Measurements from ENCODE around the gene MPHOSPH8.

Gene MPHOSPH8

DNA sequence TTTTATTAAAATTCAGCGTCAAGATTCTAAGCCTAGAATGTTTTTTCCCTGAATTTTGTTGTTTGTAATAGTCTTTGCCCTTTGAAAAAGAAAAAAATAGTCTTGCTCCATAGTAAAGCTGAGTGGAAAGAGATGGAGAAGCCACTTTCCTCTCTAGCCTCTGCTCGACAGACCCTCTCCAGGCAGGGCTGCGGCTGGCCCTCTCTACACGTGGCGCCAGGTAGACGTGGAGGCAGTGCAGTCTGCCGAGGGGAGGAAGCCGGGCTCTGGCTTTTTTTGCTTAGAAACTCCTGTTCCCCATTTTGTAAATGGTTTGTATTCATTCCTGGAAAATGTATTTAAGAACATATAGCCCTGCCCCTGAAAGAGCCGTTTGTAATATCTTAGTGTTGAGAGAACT, 35.3 kb downstream of the MPHOSPH8 start:
- TF ChIP-seq CTCF (conservative IDR thresholded peaks at IDR 0.05) (no peak), ZFX (IDR thresholded peaks at IDR 0.05) (no peak)

DNA sequence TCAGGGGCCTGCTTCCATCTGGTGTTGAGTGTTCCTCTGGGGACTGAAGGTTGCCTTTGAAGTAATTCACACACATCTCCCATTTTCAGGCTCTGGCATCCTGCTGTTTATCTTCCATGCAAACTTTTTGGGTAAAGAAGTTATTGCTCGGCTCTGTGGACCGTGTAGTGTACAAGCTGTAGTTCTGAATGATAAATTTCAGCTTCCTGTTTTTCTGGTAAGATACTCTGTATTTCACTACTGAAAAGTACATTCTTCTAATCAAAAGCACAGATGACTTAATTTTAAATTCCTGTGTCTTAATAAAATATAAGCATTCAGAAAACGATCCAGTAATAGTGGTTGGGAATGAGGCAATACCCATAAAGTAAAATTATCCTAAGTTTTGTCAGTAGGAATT, 36.7 kb downstream of the MPHOSPH8 start:
- no peak overlapping the region for H3K27ac ChIP-seq
- TF ChIP-seq ZFX (IDR thresholded peaks at IDR 0.05) (no peak), CTCF (conservative IDR thresholded peaks at IDR 0.05) (no peak)

More for the DNA sequence above, 35.3 kb downstream of the MPHOSPH8 start:
- H3K27ac ChIP-seq, result no peak overlapping the region

DNA sequence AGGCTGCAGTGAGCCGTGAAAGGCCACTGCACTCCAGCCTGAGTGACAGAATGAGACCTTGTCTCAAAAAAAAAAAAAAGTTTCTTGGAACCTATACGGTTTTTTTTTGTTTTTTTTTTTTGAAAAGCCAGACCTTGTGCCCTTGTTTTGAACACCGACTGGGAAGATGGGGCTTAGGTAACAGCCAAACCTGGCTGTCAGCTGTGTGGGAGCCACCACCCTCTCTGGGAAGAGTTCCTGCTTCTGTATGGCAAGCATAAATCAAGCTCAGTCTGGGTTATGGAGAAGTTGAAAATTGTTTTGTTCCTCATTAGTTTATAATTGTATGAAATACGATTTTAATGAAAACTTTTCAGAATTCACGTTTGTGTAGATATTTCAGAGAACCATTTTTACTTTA, 39.5 kb downstream of the MPHOSPH8 start:
- TF ChIP-seq ZFX (IDR thresholded peaks at IDR 0.05) (no peak), CTCF (conservative IDR thresholded peaks at IDR 0.05) (no peak)
- H3K27ac ChIP-seq, result no peak overlapping the region

DNA sequence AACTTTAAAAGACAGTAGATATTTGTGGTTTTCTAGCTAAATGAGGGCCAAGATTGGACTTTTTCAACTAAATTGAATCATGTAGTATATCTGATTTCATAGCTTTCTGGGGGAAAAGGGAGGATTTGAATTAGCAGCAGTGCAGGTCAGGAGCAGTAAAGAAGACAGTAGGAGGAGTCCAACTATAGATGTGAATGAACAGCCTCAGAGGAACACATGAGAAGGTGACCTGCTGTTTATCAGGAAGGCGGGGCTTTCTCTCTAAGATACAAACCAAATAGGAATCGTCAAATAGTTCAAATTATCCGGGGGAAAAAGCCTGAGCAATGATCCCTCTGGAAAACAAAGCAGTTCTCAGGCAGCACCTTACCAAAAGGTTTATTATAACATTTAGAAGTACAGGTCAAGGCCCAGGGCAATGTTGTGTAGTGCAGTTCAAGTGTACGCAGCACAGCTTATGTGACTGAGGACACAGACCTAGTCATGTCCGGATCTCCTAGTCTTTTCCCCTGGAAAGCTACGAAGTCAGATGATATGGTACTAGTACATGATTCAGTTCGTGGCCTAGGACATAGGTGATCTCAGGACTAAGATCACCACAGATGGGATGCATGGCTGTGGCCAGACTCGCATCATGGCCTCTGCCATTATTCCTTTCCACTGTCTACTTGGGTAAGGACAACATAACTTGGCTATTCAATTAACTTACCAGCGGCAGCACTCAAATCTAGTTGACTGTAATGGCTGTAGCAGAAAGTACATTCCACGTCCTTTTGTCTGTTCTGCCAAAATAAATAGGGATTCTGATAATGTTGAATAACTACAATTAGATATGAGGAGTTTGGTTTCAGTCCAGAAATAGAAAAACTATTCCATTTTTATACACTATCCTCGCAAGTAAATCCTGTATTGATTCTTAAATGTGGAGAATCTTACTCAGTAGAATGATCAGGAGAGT, 40.3 kb downstream of the MPHOSPH8 start:
- no peak overlapping the region for H3K27ac ChIP-seq
- no peak for TF ChIP-seq ZFX (IDR thresholded peaks at IDR 0.05)
- TF ChIP-seq CTCF (conservative IDR thresholded peaks at IDR 0.05), result no peak

DNA sequence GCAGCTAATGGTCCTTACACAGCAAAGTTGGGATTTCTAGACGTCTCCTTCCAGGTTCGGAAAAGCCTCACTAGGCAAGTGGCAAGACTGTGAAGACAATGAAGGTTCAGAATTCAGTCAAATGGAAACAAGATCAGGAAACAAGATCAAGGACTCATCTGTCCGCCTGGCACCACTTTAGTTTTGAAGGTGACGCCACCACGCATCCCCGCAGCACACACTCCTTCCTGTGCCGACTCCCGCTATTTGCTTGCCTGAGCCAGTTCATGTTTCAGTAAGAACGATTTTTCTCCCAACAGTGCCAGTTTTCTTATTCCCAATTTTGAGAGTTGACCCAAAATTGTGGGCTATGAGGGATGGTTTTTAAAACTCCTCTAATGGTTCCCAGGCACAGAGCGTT, 41.4 kb downstream of the MPHOSPH8 start:
- H3K27ac ChIP-seq, result no peak overlapping the region
- TF ChIP-seq ZFX (IDR thresholded peaks at IDR 0.05) (no peak), CTCF (conservative IDR thresholded peaks at IDR 0.05) (no peak)

DNA sequence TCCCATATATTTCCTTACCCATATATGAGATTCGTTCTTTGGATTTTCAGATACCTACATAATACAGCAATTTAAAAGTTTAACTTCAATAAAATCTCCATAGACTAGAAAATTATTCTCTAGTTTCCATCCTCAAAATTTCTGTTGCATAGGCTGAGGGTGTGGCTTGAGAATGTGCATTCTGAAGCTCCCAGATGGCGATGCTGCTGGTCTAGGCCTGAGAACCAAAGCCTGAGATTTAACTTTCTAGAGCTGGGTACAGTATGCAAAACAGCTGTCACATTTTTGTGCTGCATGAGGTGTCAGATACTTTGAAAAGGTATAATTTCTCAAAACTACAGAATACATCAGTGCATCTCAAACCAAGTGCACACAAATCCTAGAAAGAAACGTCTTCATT, 42.7 kb downstream of the MPHOSPH8 start:
- TF ChIP-seq CTCF (conservative IDR thresholded peaks at IDR 0.05), result no peak
- no peak for TF ChIP-seq ZFX (IDR thresholded peaks at IDR 0.05)
- H3K27ac ChIP-seq, result no peak overlapping the region

DNA sequence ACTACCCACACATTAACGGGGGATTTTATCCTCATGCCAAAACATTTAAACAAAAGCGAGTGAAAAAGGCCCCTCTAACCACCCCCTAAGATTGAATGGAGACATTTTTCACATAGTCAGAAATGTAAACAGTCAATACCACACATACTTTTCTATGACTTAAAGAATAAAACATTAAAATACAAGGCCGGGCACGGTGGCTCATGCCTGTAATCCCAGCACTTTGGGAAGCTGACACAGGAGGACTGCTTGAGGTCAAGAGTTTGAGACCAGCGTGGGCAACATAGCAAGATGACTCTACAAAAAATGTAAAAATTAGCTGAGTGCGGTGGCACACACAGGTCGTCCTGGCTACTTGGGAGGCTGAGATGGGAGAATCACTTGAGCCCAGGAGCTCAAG, 47.3 kb downstream of the MPHOSPH8 start:
- TF ChIP-seq CTCF (conservative IDR thresholded peaks at IDR 0.05) (no peak), ZFX (IDR thresholded peaks at IDR 0.05) (no peak)
- no peak overlapping the region for H3K27ac ChIP-seq
